ENCODE measurements around the gene RRP1B.
"Not testable (repeated sequence)": the region's sequence is repeated elsewhere in the genome, so short reads cannot be mapped to it uniquely, and the experiment has no call there.

The RRP1B gene

GRCh38 chr21:43675871-43676270 is 16.5 kb downstream of the RRP1B start:
- DNase-seq: no peak

- no peak for DNase-seq
Observed at GRCh38 chr21:43676391-43676790, 17.0 kb downstream of the RRP1B start.

- DNase-seq: no peak
Observed at GRCh38 chr21:43679951-43680350, 20.6 kb downstream of the RRP1B start.

- DNase-seq: not testable (repeated sequence)
Observed at GRCh38 chr21:43680421-43680820, 21.1 kb downstream of the RRP1B start.

GRCh38 chr21:43681650-43682049 is 22.3 kb downstream of the RRP1B start:
- DNase-seq: no peak

- no peak for DNase-seq
Observed at GRCh38 chr21:43684424-43684823, 25.1 kb downstream of the RRP1B start.

GRCh38 chr21:43686811-43687565 is 27.6 kb downstream of the RRP1B start:
- no peak for DNase-seq

GRCh38 chr21:43687566-43688399 is 28.4 kb downstream of the RRP1B start:
- no peak for DNase-seq

- no peak for DNase-seq
Observed at GRCh38 chr21:43688906-43689305, 29.5 kb downstream of the RRP1B start.

- no peak for DNase-seq
Observed at GRCh38 chr21:43689556-43690337, 30.4 kb downstream of the RRP1B start.

GRCh38 chr21:43690346-43690745 is 31.0 kb downstream of the RRP1B start:
- DNase-seq: no peak

GRCh38 chr21:43691086-43691795 is 31.9 kb downstream of the RRP1B start:
- no peak for DNase-seq

- DNase-seq: no peak
Observed at GRCh38 chr21:43691801-43692200, 32.4 kb downstream of the RRP1B start.

GRCh38 chr21:43692949-43693348 is 33.6 kb downstream of the RRP1B start:
- no peak for DNase-seq

- no peak for DNase-seq
Observed at GRCh38 chr21:43693981-43694380, 34.6 kb downstream of the RRP1B start.

GRCh38 chr21:43694437-43695079 is 35.2 kb downstream of the RRP1B start:
- DNase-seq: no peak

- no peak for DNase-seq
Observed at GRCh38 chr21:43696214-43696613, 36.9 kb downstream of the RRP1B start.

GRCh38 chr21:43697758-43698643 is 38.6 kb downstream of the RRP1B start:
- DNase-seq: no peak

GRCh38 chr21:43699492-43699777 is 40.1 kb downstream of the RRP1B start:
- DNase-seq: not testable (repeated sequence)

- no peak for DNase-seq
Observed at GRCh38 chr21:43699933-43700599, 40.7 kb downstream of the RRP1B start.
